GOT3 (cell line): ENCODE measurements around the gene PEAK1.
A peak's percentile ranks its signal among the peaks of the same experiment; 100 is the strongest.

Experiments
- DNase-seq: peaks from one replicate; lab custom pipeline; 2025; ENCODE audit warnings: mixed read lengths; lab: John Stamatoyannopoulos, UW

The PEAK1 gene

DNA sequence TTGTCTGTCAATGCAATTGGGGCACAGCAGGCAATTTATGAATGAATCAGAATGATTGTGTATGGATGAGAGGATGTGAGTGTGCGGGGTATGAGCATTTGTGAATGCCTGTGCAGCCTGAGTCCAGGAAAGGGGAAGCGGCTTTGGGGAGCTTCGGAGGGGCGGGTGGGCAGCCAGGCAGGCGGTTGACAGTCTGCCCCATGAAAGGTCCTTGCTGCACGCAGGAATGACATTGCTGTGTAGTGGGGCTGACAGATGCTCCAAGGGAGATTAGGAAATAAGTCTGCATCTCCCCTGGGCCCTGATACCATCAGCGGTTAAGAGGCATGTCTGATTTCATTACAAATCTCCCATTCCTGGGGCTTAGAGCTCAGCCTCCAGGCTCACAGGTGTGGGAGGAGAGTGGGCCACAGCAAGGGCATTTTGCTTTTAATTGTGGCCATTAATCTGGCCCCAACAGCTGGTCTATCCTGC lies 322.6 kb downstream of the PEAK1 start:
- DNase-seq: no peak

DNA sequence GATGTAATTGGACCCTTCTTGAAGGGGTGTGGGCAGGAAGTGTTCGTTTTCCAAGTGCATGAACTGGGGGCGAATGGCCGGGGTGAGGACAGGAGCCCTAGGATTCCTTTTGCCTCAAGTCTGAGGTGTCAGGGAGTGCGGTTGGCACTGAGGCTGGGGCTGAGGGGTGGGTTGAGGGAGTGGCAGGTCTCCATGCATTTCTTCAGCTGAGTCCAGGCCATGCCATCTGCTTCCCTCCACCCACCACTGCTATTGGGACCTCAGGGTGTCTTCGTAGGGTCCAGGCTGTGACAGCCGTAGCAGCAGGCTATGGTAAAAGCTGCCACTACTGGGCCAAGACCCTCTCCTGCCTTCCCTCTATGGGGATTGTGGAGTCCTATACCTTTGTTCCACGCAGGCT lies 323.4 kb downstream of the PEAK1 start:
- no peak for DNase-seq

DNA sequence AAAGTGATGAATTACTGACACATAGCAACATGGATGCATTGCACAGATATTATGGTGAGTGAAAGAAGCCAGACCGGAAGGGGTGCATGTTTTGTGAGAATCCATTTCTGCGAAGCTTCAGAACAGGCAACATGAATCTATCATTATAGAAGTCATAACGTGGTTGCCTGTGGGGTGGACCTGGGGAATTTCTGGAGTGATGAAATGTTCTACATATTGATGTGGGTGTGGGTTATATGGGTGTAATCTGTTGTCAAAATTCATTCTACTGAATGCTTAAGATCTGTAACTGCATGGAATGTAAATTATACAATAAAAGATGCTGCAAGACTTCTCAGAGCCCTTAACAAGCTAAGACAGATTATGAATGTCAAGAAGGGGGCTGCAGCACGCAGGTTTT lies 323.8 kb downstream of the PEAK1 start:
- DNase-seq: no peak

DNA sequence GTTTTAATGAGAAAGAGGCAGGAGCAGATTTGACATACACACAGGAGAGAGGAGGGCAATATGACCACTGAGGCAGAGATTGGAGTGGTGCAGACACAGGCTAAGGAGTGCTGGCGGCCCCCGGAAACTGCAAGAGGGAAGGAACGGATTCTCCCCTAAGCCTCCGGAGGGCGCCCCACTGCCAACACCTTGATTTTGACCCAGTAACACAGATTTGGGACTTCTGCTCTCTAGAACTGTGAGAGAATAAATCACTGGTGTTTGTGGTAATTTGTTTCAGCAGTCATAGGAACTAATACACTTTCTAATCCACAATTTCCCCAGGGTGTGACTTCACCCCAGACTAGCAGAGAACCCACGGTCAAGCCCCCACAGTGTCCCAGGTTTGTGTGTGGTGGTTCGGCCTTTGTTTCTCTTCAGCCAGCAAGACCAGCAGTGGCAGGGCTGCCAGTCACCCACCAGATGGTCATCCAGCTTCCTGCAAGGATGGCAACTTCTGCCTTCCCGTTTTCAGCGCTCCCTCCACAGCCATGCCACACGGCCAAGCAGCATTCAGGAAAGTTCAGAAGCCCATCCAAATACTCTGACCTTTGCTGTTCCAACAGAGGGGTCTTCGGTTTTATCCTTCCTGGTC lies 325.4 kb downstream of the PEAK1 start:
- DNase-seq: no peak

DNA sequence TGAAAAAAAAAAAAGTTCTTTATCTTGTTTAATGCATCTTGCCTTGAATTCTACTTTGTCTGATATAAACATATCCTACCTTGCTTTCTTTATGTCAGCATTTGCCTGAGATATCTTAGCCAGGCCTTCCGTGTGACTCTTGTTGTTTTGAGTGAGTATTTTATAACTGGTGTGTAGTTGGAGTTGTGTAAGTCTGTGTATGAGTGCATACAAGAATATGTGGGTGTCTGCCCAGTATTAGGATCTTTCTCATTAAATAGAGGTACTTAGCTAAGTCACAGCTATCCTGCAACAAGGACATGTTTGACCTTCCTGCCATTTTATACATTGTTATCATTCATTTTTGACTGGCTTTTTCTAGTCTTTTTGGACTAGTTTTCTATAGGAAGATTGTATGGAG lies 326.5 kb downstream of the PEAK1 start:
- DNase-seq: no peak

DNA sequence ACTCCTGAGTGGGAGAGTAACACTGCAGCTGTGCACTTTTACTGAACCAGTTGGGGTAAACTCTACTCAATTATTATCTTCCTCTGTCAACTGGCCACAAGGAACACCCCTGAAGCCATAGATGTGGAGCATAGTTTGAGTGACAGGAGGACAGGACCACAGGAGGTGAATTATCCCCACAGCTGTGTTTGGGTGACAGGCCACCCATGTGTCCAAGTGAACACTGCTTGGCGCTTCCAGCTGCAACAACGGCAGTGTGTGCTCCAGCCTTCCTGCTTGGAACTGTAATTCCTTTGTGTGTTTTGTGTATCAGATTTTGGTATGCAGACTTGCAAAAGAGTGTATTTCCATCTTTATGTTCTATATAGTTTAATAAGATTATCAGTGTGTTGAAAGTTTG lies 328.8 kb downstream of the PEAK1 start:
- no peak for DNase-seq

DNA sequence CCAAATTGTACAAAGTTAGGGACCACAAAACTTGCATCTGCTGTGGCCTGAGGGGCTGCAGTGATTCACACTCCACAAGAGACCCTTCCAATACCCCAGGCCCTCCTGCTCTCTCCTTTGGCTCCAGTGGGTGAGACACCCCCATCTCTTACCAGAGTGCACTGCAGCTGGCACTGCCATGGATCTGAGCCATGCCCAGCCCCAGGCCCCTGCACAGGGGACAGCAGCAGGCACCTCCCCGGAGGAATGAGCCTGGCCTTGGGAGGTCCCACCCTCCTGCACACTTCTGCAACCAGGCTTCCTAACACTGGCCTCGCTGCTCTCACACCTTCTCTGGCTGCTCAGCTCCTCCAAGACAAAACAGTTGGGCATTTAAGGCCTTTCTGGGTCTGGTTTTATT lies 332.7 kb downstream of the PEAK1 start:
- no peak for DNase-seq

DNA sequence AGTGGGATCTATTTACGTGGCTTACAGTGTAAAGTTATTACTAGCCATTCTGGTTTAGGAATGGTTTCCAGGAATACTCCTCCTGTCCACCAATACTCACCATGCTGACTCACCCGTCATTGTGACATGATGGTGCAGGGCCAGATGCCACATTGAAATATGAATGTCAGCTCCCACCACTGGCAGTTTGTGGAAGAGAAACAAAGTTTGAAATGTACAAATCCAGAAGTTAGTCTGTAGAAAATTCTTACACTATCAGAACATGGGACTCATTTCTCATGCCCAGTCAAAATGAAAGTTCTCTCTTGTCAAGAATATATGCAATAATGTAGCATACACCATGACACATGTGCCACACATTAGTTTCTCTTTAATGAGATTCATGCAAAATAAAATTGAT lies 334.6 kb downstream of the PEAK1 start:
- no peak for DNase-seq

DNA sequence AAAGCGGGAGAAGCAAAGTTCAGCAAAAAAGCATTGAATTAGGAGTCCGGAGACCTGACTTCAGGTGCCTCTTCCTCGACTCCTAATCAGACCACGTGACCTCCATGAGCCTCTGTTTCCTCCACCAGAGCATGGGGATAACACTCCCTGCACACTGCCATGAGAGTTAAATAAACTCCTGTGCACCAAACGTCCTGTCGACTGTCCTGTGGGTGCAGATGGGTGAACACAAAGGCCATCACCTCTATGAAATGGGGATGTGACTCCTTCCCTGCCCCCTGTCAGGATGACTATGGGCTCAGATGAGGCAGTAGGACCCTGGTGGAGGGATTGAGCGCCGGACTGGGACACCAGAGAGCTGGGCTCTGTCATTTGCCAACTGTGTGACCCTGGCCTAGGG lies 335.5 kb downstream of the PEAK1 start:
- no peak for DNase-seq

DNA sequence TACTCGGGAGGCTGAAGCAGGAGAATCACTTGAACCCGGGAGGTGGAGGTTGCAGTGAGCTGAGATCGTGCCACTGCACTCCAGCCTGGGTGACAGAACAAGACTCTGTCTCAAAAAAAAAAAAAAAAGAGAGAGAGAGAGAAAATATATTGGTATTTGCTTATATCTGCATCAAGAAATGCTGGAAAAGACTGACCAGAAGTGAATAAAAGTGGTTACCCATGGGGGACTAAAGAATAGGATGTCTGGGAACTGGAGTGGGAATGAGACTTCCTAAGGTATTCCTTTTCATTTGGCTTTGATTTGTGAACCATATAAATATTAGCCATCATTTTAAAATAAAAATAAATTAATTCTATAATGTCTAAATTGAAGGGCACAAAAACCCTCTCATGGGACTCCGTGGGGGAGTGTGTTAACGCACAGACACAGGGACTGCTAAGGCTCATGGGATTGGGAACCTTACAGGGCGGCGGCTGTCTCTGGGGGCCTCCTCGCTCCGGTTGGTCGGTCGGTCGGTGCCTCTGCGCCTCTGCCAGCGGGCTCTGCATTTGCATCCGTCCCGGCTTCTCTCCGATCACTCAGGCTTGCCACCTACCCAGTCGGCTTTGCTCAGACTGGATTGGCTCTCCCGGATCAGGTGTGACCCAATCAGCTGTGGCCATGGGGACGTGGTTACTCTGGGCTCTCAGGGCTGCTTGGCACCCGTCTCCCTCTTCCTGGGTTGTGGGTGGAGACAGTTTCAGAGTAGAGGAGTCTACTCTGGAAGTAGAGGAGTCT lies 336.3 kb downstream of the PEAK1 start:
- no peak for DNase-seq

DNA sequence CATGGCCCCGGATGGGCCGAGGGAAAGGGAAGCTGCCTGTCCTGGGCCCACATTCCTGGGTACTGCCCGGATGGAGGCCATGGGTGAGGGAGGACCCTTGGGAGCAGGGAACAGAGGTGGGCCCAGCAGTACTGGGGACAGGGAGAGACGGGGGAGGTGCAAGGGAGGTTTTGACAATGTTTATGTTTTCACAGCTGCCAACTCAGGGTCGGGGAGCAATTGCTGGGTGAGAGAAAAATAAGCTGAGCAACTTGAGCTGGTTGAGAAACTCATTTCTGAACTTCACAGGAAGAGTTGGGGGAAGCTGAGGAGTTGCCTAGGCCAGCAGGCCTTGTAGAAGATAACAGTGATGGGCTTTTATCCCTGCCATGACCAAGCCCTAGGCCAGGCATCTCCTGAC lies 337.9 kb downstream of the PEAK1 start:
- no peak for DNase-seq

DNA sequence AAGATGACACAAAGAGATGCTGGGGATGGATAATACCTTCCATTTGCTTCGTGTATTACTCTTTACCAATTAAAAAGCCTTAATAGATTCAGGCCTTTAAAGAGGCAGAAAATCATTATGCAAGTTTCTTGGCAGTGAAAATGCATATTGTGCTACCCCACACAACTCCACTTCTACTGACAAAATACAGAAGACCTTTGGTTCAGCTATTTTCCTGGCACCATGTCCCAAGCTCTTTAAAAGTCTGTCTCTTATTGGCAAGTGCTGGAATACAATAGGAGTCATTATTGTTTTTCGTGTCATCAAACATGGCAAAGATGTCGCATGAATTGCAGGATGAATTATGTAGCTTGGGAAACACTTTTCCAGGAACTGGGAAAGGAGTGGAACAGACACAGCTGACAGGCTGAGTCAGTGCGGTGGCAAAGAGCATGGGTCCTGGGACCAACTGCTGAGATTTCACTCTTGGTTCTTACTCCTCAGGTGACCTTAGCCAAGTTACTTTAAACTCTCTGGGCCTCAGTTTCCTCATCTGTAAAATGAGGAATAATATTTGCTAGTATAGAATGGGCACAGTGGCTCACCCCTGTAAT lies 343.5 kb downstream of the PEAK1 start:
- no peak for DNase-seq

DNA sequence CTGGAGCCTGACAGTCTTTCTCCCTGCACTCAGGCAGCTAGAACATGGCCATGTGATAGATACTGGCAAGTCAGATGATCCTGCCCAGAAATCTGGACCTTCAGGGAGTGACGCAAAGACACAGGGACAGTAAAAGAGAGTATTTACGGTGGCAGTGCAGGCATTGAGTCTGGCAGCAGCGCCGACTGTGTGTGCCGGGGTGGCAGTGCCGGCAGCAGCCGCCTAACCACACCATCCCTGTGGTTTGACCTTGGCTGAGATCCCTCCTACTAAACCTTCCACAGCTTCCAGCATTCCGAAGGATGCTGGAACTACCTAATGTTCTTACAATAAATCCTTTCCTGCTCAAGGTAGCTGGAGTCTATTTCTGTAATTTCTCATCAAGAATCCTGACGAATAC lies 344.4 kb downstream of the PEAK1 start:
- no peak for DNase-seq

DNA sequence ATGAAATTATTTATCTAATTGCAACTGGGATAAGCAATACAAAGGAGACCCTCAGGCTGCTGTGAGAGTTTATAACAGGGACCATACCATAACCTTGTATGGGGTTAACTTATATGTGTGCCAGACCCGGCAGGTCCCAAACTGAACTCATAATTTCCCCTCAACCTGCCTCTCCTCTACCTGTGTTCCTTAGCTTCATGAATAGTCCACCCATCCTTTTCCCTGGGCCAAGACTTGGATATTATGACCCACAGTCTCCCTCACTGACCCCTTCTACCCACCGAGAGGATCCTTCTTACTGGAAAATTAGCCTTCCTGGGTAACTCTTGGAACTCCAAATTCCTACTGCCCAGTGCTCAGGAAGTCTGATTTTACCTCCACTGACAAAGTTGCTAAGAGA lies 345.6 kb downstream of the PEAK1 start:
- no peak for DNase-seq

DNA sequence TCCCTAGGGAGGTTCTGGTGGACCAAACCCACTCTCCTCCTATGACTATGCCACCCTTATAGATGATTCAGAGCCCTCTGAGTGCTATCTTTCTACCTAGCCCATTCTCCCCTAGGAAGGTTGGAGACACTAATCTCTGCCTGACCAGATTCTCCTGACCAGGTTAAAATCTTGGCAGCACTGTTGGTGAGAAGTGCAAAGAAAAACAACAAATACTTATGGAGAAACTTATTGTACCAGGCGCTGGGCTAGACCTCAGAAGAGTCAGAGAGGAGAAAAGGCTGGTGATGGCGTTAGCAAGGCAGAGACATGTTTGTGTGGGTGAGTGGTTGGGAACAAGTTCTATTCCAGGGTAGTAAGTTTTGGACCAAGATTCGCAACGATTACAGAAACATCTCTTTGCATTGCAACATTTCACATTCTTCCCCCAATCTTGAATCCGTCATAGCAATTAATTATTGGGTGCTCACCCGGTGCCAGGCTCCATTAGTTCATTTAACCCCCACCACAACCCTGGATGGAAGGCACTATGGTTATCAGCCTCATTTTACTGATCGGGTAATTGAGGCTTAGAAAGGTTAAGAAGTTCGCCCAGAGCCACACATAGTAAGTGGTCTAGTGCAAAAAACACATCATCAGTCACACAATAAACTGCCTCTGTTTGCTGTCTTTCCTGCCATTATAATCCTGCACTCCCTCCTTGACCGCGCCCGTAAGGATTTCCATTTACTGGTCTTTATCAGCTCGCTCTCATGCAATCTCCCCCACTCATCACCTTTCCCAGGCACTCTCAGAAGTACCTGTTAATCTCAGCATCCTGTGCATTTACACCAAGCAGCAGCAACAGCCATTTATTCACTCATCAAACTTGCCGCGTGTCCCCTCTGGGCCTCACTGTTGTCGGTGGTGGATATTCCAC lies 348.3 kb downstream of the PEAK1 start:
- no peak for DNase-seq

DNA sequence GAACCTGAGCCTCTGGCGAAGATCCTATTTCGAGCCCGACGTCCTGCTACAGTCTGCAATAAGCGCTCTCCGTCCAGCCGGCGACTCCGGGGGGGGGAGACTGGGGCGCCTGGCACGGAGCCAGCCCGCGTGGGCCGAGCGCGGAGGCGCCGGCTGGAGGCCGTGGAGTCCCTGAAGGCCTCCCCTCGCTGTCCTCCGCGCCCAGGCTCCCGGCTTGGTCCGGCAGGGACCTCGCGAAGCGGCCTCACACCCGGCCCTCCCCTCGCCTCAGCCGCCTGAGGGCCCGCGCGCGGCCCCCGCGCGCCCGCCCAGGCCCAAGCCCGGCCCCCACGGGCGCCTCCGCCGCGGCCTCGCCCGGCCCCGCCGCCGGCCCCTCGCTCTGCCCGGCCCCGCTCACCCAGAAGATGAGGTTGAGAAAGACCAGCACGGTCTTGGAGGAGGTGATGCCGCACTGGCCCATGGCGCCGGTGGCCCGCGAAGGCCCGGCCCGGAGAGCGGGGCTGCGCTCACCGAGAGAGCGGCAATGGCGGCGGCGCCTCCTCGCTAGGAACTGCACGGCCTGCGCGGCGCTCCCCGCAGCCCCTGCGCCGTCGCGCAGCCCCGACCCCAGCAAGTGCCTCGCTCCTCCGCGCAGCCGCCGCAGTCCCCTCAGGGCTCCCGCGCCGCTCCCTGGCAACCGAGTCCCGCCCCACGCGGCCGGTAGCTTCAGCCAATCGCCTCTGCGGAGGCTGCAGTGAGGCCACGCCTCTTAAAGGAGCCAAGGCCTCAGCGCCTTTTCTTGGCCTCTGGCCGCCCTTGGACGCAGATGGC lies 349.2 kb downstream of the PEAK1 start, which contains the start of gene TSPAN3:
Gene TSPAN3, minus strand, starts transcription at position 615 of the 810 bp plus-strand sequence. Its CDS starts 155 bp downstream, at position 460.
- DNase-seq: peak; percentile 74

DNA sequence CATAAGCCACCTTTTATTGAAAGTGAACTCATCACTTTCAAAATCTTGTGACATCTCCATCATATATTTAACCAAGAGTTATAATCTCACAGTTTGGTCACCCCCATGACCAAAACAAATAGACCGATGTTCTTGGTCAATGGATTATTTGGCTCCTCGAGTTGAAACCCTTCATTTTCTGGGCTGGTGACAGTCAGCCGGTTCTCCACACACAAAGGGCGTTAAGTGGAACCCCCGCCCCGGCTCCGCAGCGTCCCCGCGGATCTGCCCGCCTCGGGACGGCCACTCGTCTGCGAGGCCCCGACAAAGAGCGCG lies 349.8 kb downstream of the PEAK1 start:
- DNase-seq: no peak

DNA sequence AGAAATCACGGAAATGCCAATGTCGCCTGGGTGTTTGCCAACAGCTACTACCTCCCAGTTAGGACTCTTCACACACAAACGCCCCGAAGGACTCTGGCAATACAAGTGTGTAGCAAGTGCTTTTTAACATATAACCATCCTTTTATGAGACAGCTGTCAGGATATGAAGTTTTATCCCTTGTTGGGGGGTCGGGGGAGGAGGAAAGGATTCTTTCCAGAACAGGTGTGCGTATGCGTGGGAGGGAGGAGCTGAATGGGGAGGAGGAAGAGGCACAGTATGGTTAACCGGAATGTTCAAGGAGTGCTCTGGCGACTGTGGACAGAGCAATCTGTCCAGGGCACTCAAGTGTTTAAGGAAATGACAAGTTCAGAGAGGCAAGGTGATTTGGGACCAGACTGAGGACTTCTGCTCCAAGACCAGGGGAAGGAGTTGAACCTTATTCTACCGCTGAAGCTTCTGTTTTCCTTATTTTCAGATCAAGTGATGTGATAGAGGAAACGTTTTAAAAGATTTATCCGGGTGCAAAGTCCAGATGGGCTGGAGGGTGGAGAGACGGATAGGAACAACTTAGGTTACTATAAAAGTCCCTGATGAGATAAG lies 350.3 kb downstream of the PEAK1 start:
- DNase-seq: no peak

DNA sequence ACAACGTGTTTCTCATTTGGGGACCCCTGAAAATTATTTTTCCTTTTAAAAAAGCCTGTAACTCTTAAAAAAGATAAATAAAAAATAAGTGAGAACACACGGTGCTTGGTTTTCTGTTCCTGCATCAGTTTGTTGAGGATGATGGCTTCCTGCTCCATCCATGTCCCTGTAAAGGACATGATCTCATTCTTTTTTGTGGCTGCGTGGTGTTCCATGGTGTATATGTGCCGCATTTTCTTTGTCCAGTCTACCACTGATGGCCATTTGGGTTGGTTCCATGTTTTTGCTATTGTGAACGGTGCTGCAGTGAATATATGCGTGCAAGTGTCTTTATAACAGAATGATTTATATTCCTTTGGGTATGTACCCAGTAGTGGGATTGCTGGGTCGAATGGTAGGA lies 351.3 kb downstream of the PEAK1 start:
- DNase-seq: no peak

DNA sequence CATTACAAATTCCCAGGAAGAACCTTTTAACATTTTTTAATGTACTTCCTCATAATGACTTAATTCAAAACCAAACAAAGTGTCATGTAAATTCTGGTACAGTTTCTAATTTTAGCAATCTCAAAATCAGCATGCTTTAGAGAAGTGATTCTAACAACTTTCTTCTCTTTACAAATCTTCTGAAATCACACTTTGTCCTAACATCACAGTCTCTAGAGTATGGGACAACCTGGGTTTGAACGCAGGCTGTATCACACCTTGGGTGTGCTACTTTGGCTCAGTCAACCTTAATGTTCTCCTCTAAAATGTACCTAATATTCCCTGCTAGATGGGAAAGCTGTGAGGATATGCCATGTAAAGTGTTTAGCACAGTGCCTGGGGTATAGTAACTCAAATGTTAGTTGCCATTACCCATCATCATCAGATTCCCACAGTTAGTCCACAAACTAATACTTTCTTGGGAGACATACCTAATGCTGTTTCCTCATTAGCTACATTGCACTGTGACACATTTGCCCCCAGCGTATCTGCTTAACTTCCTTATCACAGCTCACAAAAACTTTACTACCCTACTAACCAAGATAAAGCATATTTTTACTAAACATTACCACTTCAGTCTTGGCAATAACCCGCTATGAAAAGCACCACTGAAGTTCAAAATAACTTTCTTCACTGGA lies 352.1 kb downstream of the PEAK1 start:
- DNase-seq: no peak
